Psoas muscle (tissue), 8 donors: ENCODE data around the gene CFAP58. TPM values are rescaled to one million over a fixed set of nuclear protein-coding genes. Genes with fewer than 3 reads are reported as not detected.
"Not testable (repeated sequence)": the region's sequence is repeated elsewhere in the genome, so short reads cannot be mapped to it uniquely, and the experiment has no call there.

Source experiments
- ATAC-seq, 4 donors: fragments of 200-7000 bp; cut with Tn5 transposase; one replicate each; pipeline ENCODE4 v1.9.1; 2020; ENCODE audit warnings: moderate library complexity in 3 of 4, mild to moderate bottlenecking in 2 of 4
- DNase-seq, 2 donors: peaks; one replicate each; pipeline ENCODE4 v3.0.0-alpha.2; 2020
- H3K27ac ChIP-seq: fragments of 200-600 bp; one replicate; pipeline ENCODE4 v1.8.0; 2022
- H3K27me3 ChIP-seq, 3 donors: fragments of 200-600 bp in 1 of 3; one replicate each; pipeline versions ENCODE4 v1.6.1 to v1.8.0; 2013 to 2022; ENCODE audit warnings: low read length in 2 of 3, mild to moderate bottlenecking in 2 of 3, moderate library complexity in 1 of 3; ENCODE audit not compliant: insufficient read depth in 3 of 3
- H3K36me3 ChIP-seq, 2 donors: fragments of 200-600 bp in 1 of 2; one replicate each; pipeline versions ENCODE4 v1.6.1 to v1.8.0; 2013 to 2022; ENCODE audit warnings: low read depth in 1 of 2, mild to moderate bottlenecking in 1 of 2, moderate library complexity in 1 of 2; ENCODE audit not compliant: insufficient read depth in 1 of 2
- H3K4me1 ChIP-seq: fragments of 200-600 bp; one replicate; pipeline ENCODE4 v1.8.0; 2022
- H3K4me3 ChIP-seq: fragments of 200-600 bp; one replicate; pipeline ENCODE4 v1.8.0; 2022; ENCODE audit warnings: mild to moderate bottlenecking
- H3K9me3 ChIP-seq: fragments of 200-600 bp; one replicate; pipeline ENCODE4 v1.8.0; 2022
- CTCF ChIP-seq: fragments of 200-600 bp; IDR thresholded peaks from one replicate; pipeline ENCODE4 v1.8.0; 2022; ENCODE audit warnings: antibody characterized with exemption
- WGBS, 3 donors: extraction: QIAGEN DNeasy Blood & Tissue Kit; methylation state at CpG; one replicate each; pipeline versions ENCODE4 v1.1.6 to v1.1.7; 2013; 5-methylcytosine and 5-hydroxymethylcytosine counted together
- intact Hi-C, 2 donors: fragments of 100-400 bp; cut with DNase I; formaldehyde crosslinking; loops; one replicate each; pipeline versions ENCODE4 v1.11.0 to v1.14.2; 2022
- polyA plus RNA-seq, 3 donors: library from polyadenylated mRNA; stranded (reverse); fragments of 200-250 nt; gene quantifications; one replicate each; pipeline ENCODE4 v1.2.3, GENCODE V29; 2013
- total RNA-seq, 4 donors: library from RNA; stranded (reverse); fragmentation: NEBNext Ultra II Directional in 2 of 4; extraction: Animal tissue kit (Norgen Biotek cat#: 25700) in 2 of 4; gene quantifications; one replicate each; pipeline versions ENCODE4 v1.2.1 to v1.2.4, GENCODE V29; 2021 to 2023
- donor health status: healthy with polysubstance abuse.
- donor health status: DM: no; HTN: no; CAD: no; lungs with moderate emphysema.
- donor health status: Bipolar disorder and iron deficiency.
- donor health status: healthy.
- donor health status: DM: yes; HTN: yes; CAD: no.
- donor health status: DM: no; HTN: no; CAD: no.
- donor health status: DM: no; HTN: no; CAD: no.
- donor health status: DM: yes; HTN: yes; CAD: no.

The CFAP58 gene
- total and polyA plus RNA-seq, 7 donors, result 0.04 to 1.4 (median 0.44) TPM

GRCh38 chr10:104456802-104457542, 103.3 kb downstream of the CFAP58 start:
- Histone ChIP-seq H3K27me3 (no peaks in the 10 kb centered on the region), H3K9me3 (no peaks in the 10 kb centered on the region), H3K4me1 (no peaks in the 10 kb centered on the region), H3K27ac (no peak overlapping the region), H3K4me3 (no peak overlapping the region), H3K36me3 (no peaks in the 10 kb centered on the region)
- TF ChIP-seq CTCF, result no peak
- WGBS, 3 donors, result 39 to 53% (median 51%) methylated on average over 8 of the region's 8 CpGs
- ATAC-seq (no peak), DNase-seq (no peak)
- intact Hi-C loops, result no loop called here

- no peak overlapping the region for H3K27ac ChIP-seq
- H3K4me1 ChIP-seq, result no peaks in the 10 kb centered on the region
- intact Hi-C loops, result no loop called here
- no peaks in the 10 kb centered on the region for H3K9me3 ChIP-seq
- ATAC-seq (no peak), DNase-seq (no peak)
- whole genome bisulfite sequencing, 3 donors, result 84 to 91% (median 90%) methylated on average over 3 of the region's 3 CpGs
- no peaks in the 10 kb centered on the region for H3K27me3 ChIP-seq
- H3K36me3 ChIP-seq, result no peaks in the 10 kb centered on the region
- TF ChIP-seq CTCF, result no peak
- H3K4me3 ChIP-seq, result no peak overlapping the region
These were observed 103.9 kb downstream of the CFAP58 start for GRCh38 chr10:104457543-104457828.

GRCh38 chr10:104465575-104465974, 111.9 kb downstream of the CFAP58 start:
- H3K27me3 ChIP-seq, ATAC-seq, intact Hi-C loops, H3K4me3 ChIP-seq, H3K36me3 ChIP-seq, H3K9me3 ChIP-seq, H3K4me1 ChIP-seq, H3K27ac ChIP-seq, DNase-seq: not testable (repeated sequence)

- H3K27me3 ChIP-seq, H3K9me3 ChIP-seq, ATAC-seq, DNase-seq, H3K36me3 ChIP-seq, H3K4me3 ChIP-seq, H3K27ac ChIP-seq, intact Hi-C loops, H3K4me1 ChIP-seq: not testable (repeated sequence)
- WGBS, 3 donors, result 85 to 87% (median 85%) methylated on average over 2 of the region's 2 CpGs
These were observed 115.2 kb downstream of the CFAP58 start for GRCh38 chr10:104468818-104469217.

GRCh38 chr10:104472505-104472904, 118.9 kb downstream of the CFAP58 start:
- WGBS, 3 donors, result 96 to 100% (median 97%) methylated on average over 1 of the region's 1 CpG
- Histone ChIP-seq H3K27ac (no peak overlapping the region), H3K4me1 (no peaks in the 10 kb centered on the region), H3K27me3 (no peaks in the 10 kb centered on the region), H3K36me3 (no peaks in the 10 kb centered on the region), H3K9me3 (no peaks in the 10 kb centered on the region), H3K4me3 (no peak overlapping the region)
- intact Hi-C loops, result no loop called here
- no peak for DNase-seq
- ATAC-seq, result no peak
- TF ChIP-seq CTCF, result no peak
